Keratinocyte (primary cell): ENCODE results near the gene HELZ2. TPM values are rescaled to one million over a fixed set of nuclear protein-coding genes. Genes with fewer than 3 reads are reported as not detected.

ENCODE experiments used
- DNase-seq: peaks from one replicate; pipeline ENCODE4 v3.0.0-alpha.2; 2011; ENCODE audit warnings: low read depth, missing footprints, low spot score
- FAIRE-seq: peaks from 2 replicates; lab custom pipeline; 2011; peaks lifted over from hg19 to GRCh38; lab: Jason Lieb, UNC
- H2AFZ ChIP-seq: 2 replicates; pipeline ENCODE4 v1.6.0; 2012; ENCODE audit warnings: low read length, control low read depth, inconsistent platforms; ENCODE audit not compliant: control insufficient read depth
- H3K27ac ChIP-seq: 2 replicates; pipeline ENCODE4 v1.5.1; 2011; ENCODE audit warnings: low read length; ENCODE audit not compliant: control insufficient read depth, insufficient read depth
- H3K27me3 ChIP-seq: 3 replicates; pipeline ENCODE4 v1.6.0; 2011; ENCODE audit warnings: low read length; ENCODE audit not compliant: control insufficient read depth, insufficient read depth; ENCODE audit errors: extremely low read depth
- H3K36me3 ChIP-seq, 2 experiments: 2 replicates in 1 of 2; 3 replicates in 1 of 2; pipeline ENCODE4 v1.5.1; 2011; ENCODE audit warnings: low read length in 2 of 2, mild to moderate bottlenecking in 1 of 2; ENCODE audit not compliant: control insufficient read depth in 2 of 2, insufficient read depth in 2 of 2; ENCODE audit errors: extremely low read depth in 1 of 2
- H3K4me1 ChIP-seq: 3 replicates; pipeline ENCODE4 v1.5.1; 2011; ENCODE audit warnings: low read length; ENCODE audit not compliant: control insufficient read depth, insufficient read depth; ENCODE audit errors: extremely low read depth
- H3K4me2 ChIP-seq: 3 replicates; pipeline ENCODE4 v1.6.0; 2011; ENCODE audit warnings: low read depth, low read length; ENCODE audit not compliant: control insufficient read depth, insufficient read depth; ENCODE audit errors: extremely low read depth
- H3K4me3 ChIP-seq, 3 experiments: fragments of 200-600 bp in 1 of 3; sonication (generic) in 1 of 3; 2 replicates in 2 of 3; 3 replicates in 1 of 3; pipeline ENCODE4 v1.5.1; 2011 to 2016; ENCODE audit warnings: low read length in 3 of 3, mild to moderate bottlenecking in 3 of 3, control low read depth in 2 of 3, inconsistent platforms in 1 of 3, low read depth in 1 of 3, mixed read lengths in 1 of 3, mixed run types in 1 of 3, moderate library complexity in 1 of 3; ENCODE audit not compliant: control insufficient read depth in 2 of 3, insufficient read depth in 2 of 3; ENCODE audit errors: extremely low read depth in 1 of 3
- H3K79me2 ChIP-seq: 2 replicates; pipeline ENCODE4 v1.6.0; 2012; ENCODE audit warnings: low read length; ENCODE audit not compliant: control insufficient read depth, insufficient read depth
- H3K9ac ChIP-seq: 3 replicates; pipeline ENCODE4 v1.6.0; 2011; ENCODE audit warnings: low read length; ENCODE audit not compliant: control insufficient read depth, insufficient read depth; ENCODE audit errors: extremely low read depth
- H3K9me1 ChIP-seq: 3 replicates; pipeline ENCODE4 v1.6.0; 2011; ENCODE audit warnings: low read length; ENCODE audit not compliant: control insufficient read depth, insufficient read depth; ENCODE audit errors: extremely low read depth
- H3K9me3 ChIP-seq: 2 replicates; pipeline ENCODE4 v1.5.1; 2012; ENCODE audit warnings: low read depth, low read length; ENCODE audit not compliant: control insufficient read depth
- H4K20me1 ChIP-seq: 3 replicates; pipeline ENCODE4 v1.6.0; 2011; ENCODE audit warnings: low read length; ENCODE audit not compliant: control insufficient read depth, insufficient read depth; ENCODE audit errors: extremely low read depth
- CTCF ChIP-seq, 3 experiments: IDR thresholded peaks in 1 of 3; conservative IDR thresholded peaks in 1 of 3; optimal IDR thresholded peaks in 1 of 3; 2 replicates in 2 of 3; 3 replicates in 1 of 3; pipeline versions ENCODE3 to v1.5.1; 2011; ENCODE audit warnings: low read length in 3 of 3, mild to moderate bottlenecking in 3 of 3, moderate library complexity in 2 of 3, control low read depth in 1 of 3, inconsistent platforms in 1 of 3; ENCODE audit not compliant: insufficient read depth in 2 of 3; ENCODE audit errors: extremely low read depth in 1 of 3
- EZH2 ChIP-seq: IDR thresholded peaks from one replicate; pipeline ENCODE4 v1.6.1; 2012; ENCODE audit warnings: inconsistent platforms, mild to moderate bottlenecking, low read length, moderate library complexity
- dilution Hi-C: fragments of 300-500 bp; cut with MboI; formaldehyde crosslinking; loops from one replicate; pipeline ENCODE4 v1.7.0; 2020; ENCODE audit warnings: low sequenced_read_pairs; ENCODE audit not compliant: extremely low pct_ligation_motif_present
- polyA plus RNA-seq, 5 experiments: library from polyadenylated mRNA; depleted of rRNA in 3 of 5; stranded (reverse) in 3 of 5; stranded (forward) in 1 of 5; unstranded in 1 of 5; fragments of >200 nt; gene quantifications; 1 replicate in 1 of 5; 2 replicates in 3 of 5; 3 replicates in 1 of 5; pipeline versions ENCODE4 v1.2.1 to v1.2.3, GENCODE V29; 2011 to 2012; ENCODE audit warnings: missing spikeins in 2 of 5, low read depth in 1 of 5, low replicate concordance in 1 of 5

Gene HELZ2
- polyA plus RNA-seq, 1 donor (not counting 4 experiments of a cell fraction or from before 2014, with no cell fraction given), result 14.8 TPM

- no peak overlapping the region for H3K4me3 ChIP-seq
Measured at GRCh38 chr20:63564036-63564810, 9.8 kb downstream of the HELZ2 start.

GRCh38 chr20:63563225-63563935 is 10.7 kb downstream of the HELZ2 start:
- no peak for TF ChIP-seq EZH2
- TF ChIP-seq CTCF (optimal IDR thresholded peaks at IDR 0.05 in 1 of 3, IDR thresholded peaks at IDR 0.05 in 1 of 3, conservative IDR thresholded peaks at IDR 0.05 in 1 of 3; ENCODE audit: extremely low read depth in 1 of 3, insufficient read depth in 2 of 3, low read length in 3 of 3), result no peak
- H2AFZ ChIP-seq, result no peak overlapping the region
- no peaks in the 10 kb centered on the region for H3K9me3 ChIP-seq
- FAIRE-seq, result no peak
- H3K27me3 ChIP-seq, result no peaks in the 10 kb centered on the region
- peaks cover 10% of the 10 kb centered on the region for H3K79me2 ChIP-seq
- H4K20me1 ChIP-seq, result peaks cover 8% of the 10 kb centered on the region
- H3K4me2 ChIP-seq, result no peak overlapping the region
- H3K4me3 ChIP-seq, result no peak overlapping the region
- H3K4me1 ChIP-seq, result no peaks in the 10 kb centered on the region
- DNase-seq, result no peak
- dilution Hi-C loops, result no loop called here
- no peak overlapping the region for H3K27ac ChIP-seq
- H3K36me3 ChIP-seq, result peaks cover 28 to 48% of the 10 kb centered on the region in 2 experiments
- no peaks in the 10 kb centered on the region for H3K9me1 ChIP-seq
- H3K9ac ChIP-seq, result no peak overlapping the region

More at GRCh38 chr20:63564036-63564810, 9.8 kb downstream of the HELZ2 start:
- Histone ChIP-seq H3K27me3 (no peaks in the 10 kb centered on the region), H3K9me3 (no peaks in the 10 kb centered on the region), H4K20me1 (peaks cover 8% of the 10 kb centered on the region), H3K36me3 (peaks cover 26 to 52% of the 10 kb centered on the region in 2 experiments), H2AFZ (no peak overlapping the region), H3K27ac (no peak overlapping the region), H3K79me2 (peaks cover 11% of the 10 kb centered on the region), H3K4me1 (no peaks in the 10 kb centered on the region), H3K9ac (no peak overlapping the region), H3K4me2 (no peak overlapping the region), H3K9me1 (no peaks in the 10 kb centered on the region)
- dilution Hi-C loops, result no loop called here
- DNase-seq, result no peak
- FAIRE-seq, result no peak
- no peak for TF ChIP-seq CTCF (optimal IDR thresholded peaks at IDR 0.05 in 1 of 3, IDR thresholded peaks at IDR 0.05 in 1 of 3, conservative IDR thresholded peaks at IDR 0.05 in 1 of 3; ENCODE audit: extremely low read depth in 1 of 3, insufficient read depth in 2 of 3, low read length in 3 of 3)
- no peak for TF ChIP-seq EZH2
